ENCODE data around the gene PHACTR4. TPM values are rescaled to one million over a fixed set of nuclear protein-coding genes. Genes with fewer than 3 reads are reported as not detected.

The PHACTR4 gene
- total and polyA plus RNA-seq, 9 of the 15 experiments (the other 6 are each of a cell fraction or from before 2014, with no cell fraction given) = 6.4 to 43.6 (median 14.2) TPM

- Histone ChIP-seq H3K4me1 (replicated peaks in 1 of 2; ENCODE audit: control insufficient read depth in 2 of 2, insufficient read depth in 2 of 2, low read length in 2 of 2) (peaks cover 46 to 47% of the 10 kb centered on the region in 2 experiments), H2AFZ (ENCODE audit: low read depth, low read length) (peak overlapping the region; percentile 93), H3K9ac (ENCODE audit: insufficient read depth in 1 of 2, low read depth in 2 of 2, low read length in 2 of 2) (peak overlapping the region; percentile 93 to 98), H3K4me2 (ENCODE audit: insufficient read depth, low read length) (peak overlapping the region; percentile 99), H4K20me1 (replicated peaks; ENCODE audit: control insufficient read depth, insufficient read depth, low read length) (peaks cover 31% of the 10 kb centered on the region), H3K4me3 (peak overlapping the region; percentile 74), H3K79me2 (ENCODE audit: control insufficient read depth, insufficient read depth, low read length) (peaks cover 56% of the 10 kb centered on the region), H3K36me3 (ENCODE audit: control insufficient read depth, insufficient read depth, low read length) (peaks cover 34% of the 10 kb centered on the region; the same call in 2 of the 3 replicates), H3K9me3 (replicated peaks; ENCODE audit: control insufficient read depth, insufficient read depth, low read depth, low read length) (no peaks in the 10 kb centered on the region), H3K27ac (ENCODE audit: extremely low read depth, low read depth, low read length) (peak overlapping the region; percentile 99), H3K27me3 (ENCODE audit: control insufficient read depth in 2 of 2, insufficient read depth in 2 of 2, low read length in 2 of 2) (no peaks in the 10 kb centered on the region), H3K9me1 (ENCODE audit: control insufficient read depth, insufficient read depth, low read length) (peaks cover 5% of the 10 kb centered on the region)
- ATAC-seq (peak; percentile 6), FAIRE-seq (peak; percentile 72), DNase-seq (ENCODE audit: extremely low read depth in 1 of 4, low spot score in 3 of 4) (peak; percentile 48 to 78 (median 62))
- intact Hi-C loops (cut with micrococcal nuclease) = loop anchor here (1.0 to 5.0 kb wide), 9 partner anchors 34 to 1027 kb away; partner anchors contain the start of genes PHACTR4, RNU11, TRNAU1AP and WASF2
- WGBS (ENCODE audit: insufficient coverage, low coverage, missing lambda C conversion rate) = under 1% methylated on average over 21 of the region's 21 CpGs
- CTCF ChIA-PET (ENCODE audit: low intra/inter-chr PET ratio) = interaction anchor here (0.6 to 4.6 kb wide), 5 partner anchors 63 to 359 kb away, joined by 3 to 56 read pairs (median 4); no protein-coding TSS in a partner anchor
- TSS peak; percentile 36 for BruUV-seq (replicated peaks)
- in situ Hi-C loops (cut with MboI) = loop anchor here (5.0 kb wide), 1 partner anchor 83 kb away; no protein-coding TSS in a partner anchor
- POLR2A ChIA-PET = interaction anchor here (0.7 to 9.8 kb wide), 11 partner anchors 9 to 371 kb away, joined by 3 to 123 read pairs (median 3); partner anchors contain the start of genes RCC1 and RNU11
- TF ChIP-seq NFIC (IDR thresholded peaks at IDR 0.05) = no peak
- peak; percentile 94 for TF ChIP-seq ATF6 (CRISPR knock-in tag; IDR thresholded peaks at IDR 0.05)
- 0 out of 2 replicates have a peak, but pooled peaks have one; percentile 23 for TF ChIP-seq XRCC5 (IDR thresholded peaks at IDR 0.05; ENCODE audit: low read depth, low read length)
- TF ChIP-seq ERF (CRISPR knock-in tag; IDR thresholded peaks at IDR 0.05) = no peak
- TF ChIP-seq KAT7 (CRISPR knock-in tag; IDR thresholded peaks at IDR 0.05; ENCODE audit: borderline replicate concordance) = peak; percentile 65; the same call in 1 of the 2 replicates
- peak in 1 of 2 experiments; percentile 77; a peak in 2 of 4 replicates for TF ChIP-seq HDAC1 (IDR thresholded peaks at IDR 0.05)
- peak; percentile 27; the same call in 1 of the 2 replicates for TF ChIP-seq SP1 (CRISPR knock-in tag; IDR thresholded peaks at IDR 0.05)
- TF ChIP-seq MECOM (CRISPR knock-in tag; IDR thresholded peaks at IDR 0.05) = 0 out of 2 replicates have a peak, but pooled peaks have one; percentile 6
- TF ChIP-seq, protein P1, sequence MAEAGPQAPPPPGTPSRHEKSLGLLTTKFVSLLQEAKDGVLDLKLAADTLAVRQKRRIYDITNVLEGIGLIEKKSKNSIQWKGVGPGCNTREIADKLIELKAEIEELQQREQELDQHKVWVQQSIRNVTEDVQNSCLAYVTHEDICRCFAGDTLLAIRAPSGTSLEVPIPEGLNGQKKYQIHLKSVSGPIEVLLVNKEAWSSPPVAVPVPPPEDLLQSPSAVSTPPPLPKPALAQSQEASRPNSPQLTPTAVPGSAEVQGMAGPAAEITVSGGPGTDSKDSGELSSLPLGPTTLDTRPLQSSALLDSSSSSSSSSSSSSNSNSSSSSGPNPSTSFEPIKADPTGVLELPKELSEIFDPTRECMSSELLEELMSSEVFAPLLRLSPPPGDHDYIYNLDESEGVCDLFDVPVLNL (CRISPR knock-in tag; IDR thresholded peaks at IDR 0.05; ENCODE audit: low read depth) = no peak
- TF ChIP-seq ETV5 (CRISPR knock-in tag; IDR thresholded peaks at IDR 0.05; ENCODE audit: low read depth) = peak; percentile 74; the same call in 1 of the 2 replicates
- peak; percentile 89 for TF ChIP-seq ZEB2 (IDR thresholded peaks at IDR 0.05)
- 0 out of 2 replicates have a peak, but pooled peaks have one; percentile 22 for TF ChIP-seq TAF7 (tag; IDR thresholded peaks at IDR 0.05)
- TF ChIP-seq ZNF449 (CRISPR knock-in tag; IDR thresholded peaks at IDR 0.05) = no peak
- TF ChIP-seq, protein P2, sequence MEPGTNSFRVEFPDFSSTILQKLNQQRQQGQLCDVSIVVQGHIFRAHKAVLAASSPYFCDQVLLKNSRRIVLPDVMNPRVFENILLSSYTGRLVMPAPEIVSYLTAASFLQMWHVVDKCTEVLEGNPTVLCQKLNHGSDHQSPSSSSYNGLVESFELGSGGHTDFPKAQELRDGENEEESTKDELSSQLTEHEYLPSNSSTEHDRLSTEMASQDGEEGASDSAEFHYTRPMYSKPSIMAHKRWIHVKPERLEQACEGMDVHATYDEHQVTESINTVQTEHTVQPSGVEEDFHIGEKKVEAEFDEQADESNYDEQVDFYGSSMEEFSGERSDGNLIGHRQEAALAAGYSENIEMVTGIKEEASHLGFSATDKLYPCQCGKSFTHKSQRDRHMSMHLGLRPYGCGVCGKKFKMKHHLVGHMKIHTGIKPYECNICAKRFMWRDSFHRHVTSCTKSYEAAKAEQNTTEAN (CRISPR knock-in tag; IDR thresholded peaks at IDR 0.05) = no peak
- no peak for TF ChIP-seq CTBP1 (IDR thresholded peaks at IDR 0.05; ENCODE audit: borderline replicate concordance)
Measured at GRCh38 chr1:28518745-28519341, 149.3 kb downstream of the PHACTR4 start.

Data from K562 (cell line).